ENCODE results near the gene RNASET2. TPM values are rescaled to one million over a fixed set of nuclear protein-coding genes. Genes with fewer than 3 reads are reported as not detected.
"Not testable (repeated sequence)": the region's sequence is repeated elsewhere in the genome, so short reads cannot be mapped to it uniquely, and the experiment has no call there.

Gene RNASET2
- polyA plus RNA-seq, 3 donors: 432 to 562 (median 493) TPM

DNA sequence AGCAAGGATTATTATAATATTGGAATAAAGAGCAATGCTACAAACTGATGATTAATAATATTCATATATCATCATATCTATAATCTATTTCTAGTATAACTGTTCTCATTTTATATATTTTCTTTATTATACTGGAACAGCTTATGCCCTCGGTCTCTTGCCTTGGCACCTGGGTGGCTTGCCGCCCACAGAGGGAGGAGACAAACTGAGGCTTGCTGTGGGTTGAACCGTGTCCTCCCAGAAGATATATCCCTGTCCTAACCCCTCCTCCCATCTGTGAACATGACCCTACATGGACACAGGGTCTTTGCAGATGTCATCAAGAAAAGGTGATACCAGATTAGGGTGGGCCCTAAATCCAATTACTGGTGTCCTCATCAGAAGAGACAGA, 4.7 kb downstream of the RNASET2 start:
- peak overlapping the region; percentile 22 for H3K4me2 ChIP-seq (replicated peaks; ENCODE audit: extremely low read depth, low read length, poor library complexity, severe bottlenecking)
- peaks cover 94% of the 10 kb centered on the region for H4K20me1 ChIP-seq (ENCODE audit: insufficient read depth, low read length)
- TF ChIP-seq CTCF (IDR thresholded peaks at IDR 0.05): peak; percentile 28
- no peaks in the 10 kb centered on the region for H3K27me3 Mint-ChIP-seq (ENCODE audit: low read depth in 3 of 3)
- H3K36me3 ChIP-seq (replicated peaks in 1 of 2; ENCODE audit: control insufficient read depth in 1 of 2, insufficient read depth in 2 of 2, low read length in 2 of 2): peaks cover 42 to 77% of the 10 kb centered on the region in 2 donors
- intact Hi-C loops (cut with micrococcal nuclease): loop anchor here in 1 of 2 donors (10.0 kb wide), 1 partner anchor 327 kb away; the partner anchor contains the start of gene RPS6KA2
- peak overlapping the region in 1 of 2 donors; percentile 64 for H3K4me3 Mint-ChIP-seq
- peak overlapping the region in 1 of 3 experiments; percentile 50 for H3K4me3 ChIP-seq (replicated peaks in 1 of 3; ENCODE audit: low read depth in 2 of 3, low read length in 3 of 3)
- H2AFZ ChIP-seq (ENCODE audit: insufficient read depth, low read depth, low read length, poor library complexity, severe bottlenecking): no peak overlapping the region
- no peaks in the 10 kb centered on the region for H3K27me3 ChIP-seq (ENCODE audit: control insufficient read depth in 2 of 2, insufficient read depth in 2 of 2, low read length in 2 of 2)
- peak overlapping the region; percentile 8 to 95 (median 92) for H3K27ac Mint-ChIP-seq
- peaks cover 56% of the 10 kb centered on the region for H3K4me1 Mint-ChIP-seq
- H3K79me2 ChIP-seq (ENCODE audit: insufficient read depth, low read length): peaks cover 94% of the 10 kb centered on the region
- H3K4me1 ChIP-seq (ENCODE audit: control insufficient read depth in 1 of 2, insufficient read depth in 2 of 2, low read length in 2 of 2): peaks cover 54 to 63% of the 10 kb centered on the region in 2 donors
- WGBS (ENCODE audit: insufficient coverage): no CpG with 5 or more reads among the region's 3 CpGs
- peaks cover 0 to 5% (median 0%) of the 10 kb centered on the region in 7 donors for H3K9me3 Mint-ChIP-seq
- peaks cover 62 to 83% of the 10 kb centered on the region in 2 donors for H3K36me3 Mint-ChIP-seq
- no peak for DNase-seq
- H3K9ac ChIP-seq (ENCODE audit: insufficient read depth, low read length, poor library complexity, severe bottlenecking): peak overlapping the region; percentile 30
- no peaks in the 10 kb centered on the region for H3K9me3 ChIP-seq (replicated peaks in 1 of 2; ENCODE audit: control insufficient read depth in 1 of 2, insufficient read depth in 1 of 2, low read length in 2 of 2)
- H3K27ac ChIP-seq (ENCODE audit: low read depth in 1 of 2, low read length in 2 of 2): peak overlapping the region; percentile 77 to 100

- not testable (repeated sequence) for H3K27me3 Mint-ChIP-seq (ENCODE audit: low read depth in 3 of 3); H3K4me3 ChIP-seq (replicated peaks in 1 of 3; ENCODE audit: low read depth in 2 of 3, low read length in 3 of 3); H3K9me3 ChIP-seq (replicated peaks in 1 of 2; ENCODE audit: control insufficient read depth in 1 of 2, insufficient read depth in 1 of 2, low read length in 2 of 2); H3K27me3 ChIP-seq (ENCODE audit: control insufficient read depth in 2 of 2, insufficient read depth in 2 of 2, low read length in 2 of 2); H3K9me3 Mint-ChIP-seq; H2AFZ ChIP-seq (ENCODE audit: insufficient read depth, low read depth, low read length, poor library complexity, severe bottlenecking)
- Histone ChIP-seq H3K36me3 (replicated peaks in 1 of 2; ENCODE audit: control insufficient read depth in 1 of 2, insufficient read depth in 2 of 2, low read length in 2 of 2) (peaks cover 48 to 83% of the 10 kb centered on the region in 2 donors), H3K4me2 (replicated peaks; ENCODE audit: extremely low read depth, low read length, poor library complexity, severe bottlenecking) (peak overlapping the region; percentile 42), H3K9ac (ENCODE audit: insufficient read depth, low read length, poor library complexity, severe bottlenecking) (peak overlapping the region; percentile 33), H3K79me2 (ENCODE audit: insufficient read depth, low read length) (peaks cover 95% of the 10 kb centered on the region), H4K20me1 (ENCODE audit: insufficient read depth, low read length) (peaks cover 97% of the 10 kb centered on the region), H3K27ac (ENCODE audit: low read depth in 1 of 2, low read length in 2 of 2) (peak overlapping the region; percentile 77 to 88), H3K4me1 (ENCODE audit: control insufficient read depth in 1 of 2, insufficient read depth in 2 of 2, low read length in 2 of 2) (peaks cover 54 to 62% of the 10 kb centered on the region in 2 donors)
- H3K4me1 Mint-ChIP-seq: peaks cover 56% of the 10 kb centered on the region
- WGBS (ENCODE audit: insufficient coverage): 83% methylated on average over 9 of the region's 17 CpGs
- H3K36me3 Mint-ChIP-seq: peaks cover 68 to 89% of the 10 kb centered on the region in 2 donors
- intact Hi-C loops (cut with micrococcal nuclease): loop anchor here in 1 of 2 donors (10.0 kb wide), 1 partner anchor 326 kb away; the partner anchor contains the start of gene RPS6KA2
- H3K4me3 Mint-ChIP-seq: peak overlapping the region; percentile 49 to 57
- H3K27ac Mint-ChIP-seq: peak overlapping the region; percentile 88 to 95 (median 91)
- peak in 2 of 3 donors; percentile 53 to 64 for DNase-seq
- peak; percentile 61 for TF ChIP-seq CTCF (IDR thresholded peaks at IDR 0.05)
Observed at GRCh38 chr6:166950892-166951669, 5.3 kb downstream of the RNASET2 start.

All from CD14-positive monocyte (primary cell).